HepG2 (cell line): Measurements from ENCODE around the gene KANK3. TPM values are rescaled to one million over a fixed set of nuclear protein-coding genes. Genes with fewer than 3 reads are reported as not detected.

Experiments used
- ATF5 ChIP-seq: sonication (generic); formaldehyde crosslinking; IDR thresholded peaks from 2 replicates; pipeline ENCODE4 v1.4.0; 2020; ENCODE audit warnings: mild to moderate bottlenecking, low read depth, missing genetic modification reagents
- CC2D1A ChIP-seq: sonication (generic); formaldehyde crosslinking; IDR thresholded peaks from 2 replicates; pipeline ENCODE4 v1.8.1; 2023; ENCODE audit warnings: mild to moderate bottlenecking, missing genetic modification reagents
- CEBPB ChIP-seq: IDR thresholded peaks from 2 replicates; pipeline ENCODE4 v1.6.1; 2011; ENCODE audit warnings: low read depth, low read length, improper control_type of control experiment, borderline replicate concordance
- CTCF ChIP-seq: sonication (generic); formaldehyde crosslinking; IDR thresholded peaks from 2 replicates; pipeline ENCODE4 v1.5.0; 2020; ENCODE audit warnings: mild to moderate bottlenecking, missing genetic modification reagents, moderate library complexity
- ELK4 ChIP-seq: sonication (generic); formaldehyde crosslinking; IDR thresholded peaks from 2 replicates; pipeline ENCODE4 v1.9.0; 2021; ENCODE audit warnings: missing genetic modification reagents, borderline replicate concordance
- HMG20A ChIP-seq: IDR thresholded peaks from 2 replicates; pipeline ENCODE4 v1.6.1; 2016; ENCODE audit warnings: borderline replicate concordance
- KDM4B ChIP-seq: sonication (generic); formaldehyde crosslinking; IDR thresholded peaks from 2 replicates; pipeline ENCODE4 v1.4.0; 2020; ENCODE audit warnings: missing genetic modification reagents
- LCORL ChIP-seq, 2 experiments: fragments of 450-650 bp in 1 of 2; sonication (generic) in 1 of 2; formaldehyde crosslinking in 1 of 2; IDR thresholded peaks; 2 replicates each; pipeline versions ENCODE4 v1.5.0 to v1.6.1; 2017 to 2020; ENCODE audit warnings: antibody characterized with exemption in 1 of 2, missing genetic modification reagents in 1 of 2
- MBD4 ChIP-seq: IDR thresholded peaks from 2 replicates; pipeline ENCODE4 v1.6.1; 2012; ENCODE audit warnings: low read length, inconsistent platforms, borderline replicate concordance
- MTERF4 ChIP-seq: sonication (generic); formaldehyde crosslinking; IDR thresholded peaks from 2 replicates; pipeline ENCODE4 v1.8.0; 2023; ENCODE audit warnings: mild to moderate bottlenecking, missing genetic modification reagents
- NCOA1 ChIP-seq: sonication (generic); formaldehyde crosslinking; IDR thresholded peaks from 2 replicates; pipeline ENCODE4 v1.9.0; 2021; ENCODE audit warnings: missing genetic modification reagents
- NR2C2 ChIP-seq: sonication (generic); formaldehyde crosslinking; IDR thresholded peaks from 2 replicates; pipeline ENCODE4 v1.4.0; 2020; ENCODE audit warnings: missing genetic modification reagents, mild to moderate bottlenecking, moderate library complexity, borderline replicate concordance
- RBM39 ChIP-seq: fragments of 200-400 bp; formaldehyde crosslinking; IDR thresholded peaks from one replicate; pipeline ENCODE4 v1.6.1; 2018; ENCODE audit warnings: antibody characterized with exemption, mild to moderate bottlenecking, low read depth, low read length; ENCODE audit not compliant: poor library complexity, severe bottlenecking
- RFXAP ChIP-seq: sonication (generic); formaldehyde crosslinking; IDR thresholded peaks from 2 replicates; pipeline ENCODE4 v1.4.0; 2020; ENCODE audit warnings: missing genetic modification reagents, borderline replicate concordance
- SATB2 ChIP-seq: sonication (generic); formaldehyde crosslinking; IDR thresholded peaks from 2 replicates; pipeline ENCODE4 v1.5.0; 2020; ENCODE audit warnings: missing genetic modification reagents
- ZNF24 ChIP-seq: fragments of 450-650 bp; IDR thresholded peaks from 2 replicates; pipeline ENCODE4 v1.6.1; 2017; ENCODE audit warnings: antibody characterized with exemption, mild to moderate bottlenecking
- ZNF3 ChIP-seq: IDR thresholded peaks from 2 replicates; pipeline ENCODE4 v1.7.0; 2017; ENCODE audit warnings: inconsistent platforms
- ZNF746 ChIP-seq: sonication (generic); formaldehyde crosslinking; IDR thresholded peaks from 2 replicates; pipeline ENCODE4 v1.8.0; 2022; ENCODE audit warnings: mild to moderate bottlenecking, missing genetic modification reagents
- ZNF75D ChIP-seq: sonication (generic); formaldehyde crosslinking; IDR thresholded peaks from 2 replicates; pipeline ENCODE4 v1.8.1; 2023; ENCODE audit warnings: missing genetic modification reagents, mild to moderate bottlenecking, borderline replicate concordance
- ZSCAN30 ChIP-seq: sonication (generic); formaldehyde crosslinking; IDR thresholded peaks from 2 replicates; pipeline ENCODE4 v1.5.0; 2020; ENCODE audit warnings: mild to moderate bottlenecking, missing genetic modification reagents
- polyA plus RNA-seq, 8 experiments: library from polyadenylated mRNA; depleted of rRNA in 3 of 8; stranded (reverse) in 7 of 8; unstranded in 1 of 8; fragments of >200 nt; fragmentation: Illumina TruSeq in 4 of 8; extraction: Trizol in 4 of 8; gene quantifications; 2 replicates each; pipeline versions ENCODE4 v1.2.1 to v1.2.3, GENCODE V29; 2011 to 2016; ENCODE audit warnings: low read depth in 4 of 8, missing spikeins in 1 of 8, mixed read lengths in 1 of 8; ENCODE audit not compliant: insufficient read depth in 1 of 8
- total RNA-seq, 5 experiments: library from RNA; depleted of rRNA; stranded (reverse); fragments of >200 nt; fragmentation: Illumina TruSeq; extraction: Trizol; gene quantifications; 2 replicates each; pipeline ENCODE4 v1.2.3, GENCODE V29; 2016; ENCODE audit warnings: low read depth in 1 of 5

The KANK3 gene
- total and polyA plus RNA-seq, 2 of the 13 experiments (the other 11 are each of a cell fraction or from before 2014, with no cell fraction given) = 0.15 to 0.20 TPM

DNA sequence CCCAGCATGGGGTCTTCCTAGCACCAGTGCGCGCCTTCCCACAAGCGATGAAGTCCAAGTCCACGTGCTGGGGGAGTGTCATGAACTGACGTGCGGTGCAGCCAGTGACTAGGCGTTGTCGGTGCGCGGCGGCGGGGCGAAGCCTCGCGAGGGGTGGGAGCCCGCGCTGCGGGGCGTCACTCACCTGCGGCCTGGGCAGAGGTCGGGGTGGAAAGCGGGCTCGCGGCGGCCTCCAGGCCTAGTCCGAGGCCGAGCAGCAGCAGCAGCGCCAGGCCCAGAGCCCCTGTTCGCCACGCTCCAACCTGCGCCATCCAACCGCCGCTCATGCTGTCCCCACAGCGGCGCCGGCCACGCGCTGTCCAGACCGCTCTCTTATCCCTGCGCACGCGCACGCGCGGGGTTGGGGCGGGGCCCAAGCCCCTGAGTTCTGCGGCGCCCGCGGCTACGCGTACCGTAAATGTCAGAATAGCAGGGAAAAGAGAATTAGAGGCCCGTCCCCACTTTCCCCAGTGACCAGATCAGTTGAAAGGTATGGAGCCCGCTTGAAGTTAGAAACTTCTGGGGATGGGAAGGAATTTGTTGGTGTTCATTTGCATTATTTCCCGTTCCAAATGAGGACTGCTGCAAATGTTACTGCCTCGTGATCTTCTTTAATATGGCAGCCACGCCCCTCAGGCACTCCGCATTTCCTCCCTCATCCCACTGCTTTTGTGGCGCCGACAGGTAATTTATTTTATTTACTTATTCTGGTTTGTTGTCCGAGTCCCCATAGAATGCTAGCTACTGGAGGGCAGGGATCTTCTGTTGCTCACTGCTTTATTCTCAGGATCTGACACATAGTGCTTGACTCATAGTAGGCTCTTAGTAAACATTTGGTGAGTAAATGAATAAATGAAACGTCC is 34.8 kb downstream of the KANK3 start, which contains the start of gene CD320 (continued):
- TF ChIP-seq CEBPB (no peak), MTERF4 (CRISPR knock-in tag) (no peak), CTCF (no peak; the same call in none of the 2 replicates), HMG20A (CRISPR knock-in tag) (no peak), RFXAP (CRISPR knock-in tag) (peak; percentile 91; the same call in 1 of the 2 replicates), ZNF746 (CRISPR knock-in tag) (no peak), LCORL (IDR thresholded peaks at IDR 0.05) (no peak), LCORL (CRISPR knock-in tag; IDR thresholded peaks at IDR 0.05) (peak; percentile 44; the same call in 1 of the 2 replicates), KDM4B (CRISPR knock-in tag) (peak; percentile 35; the same call in 1 of the 2 replicates), ELK4 (CRISPR knock-in tag) (no peak), ZNF75D (CRISPR knock-in tag) (peak; percentile 85; the same call in 1 of the 2 replicates), ZNF24 (no peak), ZNF3 (CRISPR knock-in tag) (no peak), NCOA1 (peak; percentile 72; the same call in 1 of the 2 replicates), ZSCAN30 (peak; percentile 92), SATB2 (CRISPR knock-in tag) (peak; percentile 87), RBM39 (peak; percentile 68), NR2C2 (peak; percentile 73), CC2D1A (CRISPR knock-in tag) (0 out of 2 replicates have a peak, but pooled peaks have one; percentile 76), MBD4 (no peak), ATF5 (no peak; the same call in 1 of the 2 replicates)
